CD4-positive, alpha-beta T cell treated with Interleukin-15 for 4 hours (primary cell): ENCODE measurements around the gene ECI1.
A peak's percentile ranks its signal among the peaks of the same experiment; 100 is the strongest.

Source experiments
- DNase-seq: peaks from one replicate; pipeline ENCODE4 v3.0.0-alpha.2; 2020; ENCODE audit warnings: low spot score

Gene ECI1

GRCh38 chr16:2195322-2196161 is 55.8 kb downstream of the ECI1 start:
- DNase-seq = no peak

GRCh38 chr16:2194852-2195321 is 56.5 kb downstream of the ECI1 start:
- DNase-seq = peak; percentile 59

GRCh38 chr16:2194166-2194834 is 57.1 kb downstream of the ECI1 start:
- DNase-seq = no peak

- DNase-seq = no peak
Measured at GRCh38 chr16:2191446-2191706, 60.0 kb downstream of the ECI1 start.

GRCh38 chr16:2190659-2191445 is 60.5 kb downstream of the ECI1 start:
- no peak for DNase-seq

GRCh38 chr16:2190002-2190658 is 61.3 kb downstream of the ECI1 start:
- no peak for DNase-seq
